ENCODE measurements around the gene LDHD.

LDHD gene

GRCh38 chr16:75088934-75089333, 27.6 kb downstream of the LDHD start:
- ChIA-PET POLR2A (no interaction called here), CTCF (interaction anchor here (1.0 to 3.3 kb wide), 2 partner anchors 13 to 23 kb away, joined by 3 to 17 read pairs; no protein-coding TSS in a partner anchor)
- no peak for DNase-seq (ENCODE audit: extremely low spot score)
- TF ChIP-seq CTCF (IDR thresholded peaks at IDR 0.05; ENCODE audit: control extremely low read depth, extremely low read depth, low read depth, missing control alignments): no peak

GRCh38 chr16:75088216-75088615, 28.4 kb downstream of the LDHD start:
- no peak for DNase-seq (ENCODE audit: extremely low spot score)
- ChIA-PET CTCF (interaction anchor here (1.0 to 3.3 kb wide), 3 partner anchors 12 to 226 kb away, joined by 3 to 17 read pairs (median 3); no protein-coding TSS in a partner anchor), POLR2A (no interaction called here)
- TF ChIP-seq CTCF (IDR thresholded peaks at IDR 0.05; ENCODE audit: control extremely low read depth, extremely low read depth, low read depth, missing control alignments): no peak

GRCh38 chr16:75087375-75087979, 29.1 kb downstream of the LDHD start:
- no peak for DNase-seq (ENCODE audit: extremely low spot score)

GRCh38 chr16:75086688-75087374, 29.7 kb downstream of the LDHD start:
- POLR2A ChIA-PET: no interaction called here
- TF ChIP-seq CTCF (IDR thresholded peaks at IDR 0.05; ENCODE audit: control extremely low read depth, extremely low read depth, low read depth, missing control alignments): no peak
- CTCF ChIA-PET: interaction anchor here (0.8 to 3.3 kb wide), 5 partner anchors 11 to 225 kb away, joined by 3 to 17 read pairs (median 3); no protein-coding TSS in a partner anchor
- DNase-seq (ENCODE audit: extremely low spot score): no peak

More at GRCh38 chr16:75087375-75087979, 29.1 kb downstream of the LDHD start:
- ChIA-PET POLR2A (no interaction called here), CTCF (interaction anchor here (0.8 to 3.3 kb wide), 4 partner anchors 10 to 225 kb away, joined by 3 to 17 read pairs (median 3); no protein-coding TSS in a partner anchor)
- no peak for TF ChIP-seq CTCF (IDR thresholded peaks at IDR 0.05; ENCODE audit: control extremely low read depth, extremely low read depth, low read depth, missing control alignments)

DNA sequence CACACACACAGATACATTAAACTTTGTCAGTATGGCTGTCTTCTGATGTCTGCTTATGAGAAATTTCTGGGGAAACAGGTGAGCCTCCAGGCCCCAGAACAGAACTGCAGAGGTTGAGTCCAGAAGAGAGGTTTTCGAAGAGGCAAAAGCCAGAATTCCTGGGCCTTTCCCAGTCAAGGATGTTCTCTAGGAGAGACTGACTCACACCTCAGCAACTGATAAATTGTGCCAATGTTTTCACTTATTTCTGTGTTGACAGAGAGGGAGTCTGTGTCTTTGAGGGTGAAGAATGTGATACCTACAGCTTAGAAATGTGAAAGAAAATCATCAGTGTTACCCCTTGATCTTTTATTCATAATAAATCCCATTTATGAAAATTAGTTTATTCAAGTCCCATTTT, 30.3 kb downstream of the LDHD start:
- CTCF ChIA-PET: interaction anchor here (0.9 to 3.3 kb wide), 4 partner anchors 13 to 27 kb away, joined by 3 to 17 read pairs (median 3); no protein-coding TSS in a partner anchor
- DNase-seq (ENCODE audit: extremely low spot score): no peak
- POLR2A ChIA-PET: no interaction called here
- no peak for TF ChIP-seq CTCF (IDR thresholded peaks at IDR 0.05; ENCODE audit: control extremely low read depth, extremely low read depth, low read depth, missing control alignments)

DNA sequence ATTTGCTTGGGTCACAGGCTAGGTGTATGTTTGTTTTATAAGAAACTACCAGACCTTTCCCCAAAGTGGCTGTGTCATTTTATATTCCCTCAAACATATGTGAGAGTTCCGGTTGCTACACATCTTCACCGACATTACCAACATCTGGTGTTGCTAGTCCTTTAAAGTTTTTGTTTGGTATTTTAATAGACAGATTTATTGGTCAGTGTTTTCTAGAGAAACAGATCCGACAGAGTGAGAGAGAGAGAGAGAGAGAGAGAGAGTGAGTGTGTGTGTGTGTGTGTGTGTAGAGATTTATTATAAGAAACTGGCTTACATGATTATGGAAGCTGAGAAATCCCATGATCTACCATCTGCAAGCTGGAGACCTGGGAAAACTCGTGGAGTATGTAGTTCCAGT, 31.0 kb downstream of the LDHD start:
- no peak for TF ChIP-seq CTCF (IDR thresholded peaks at IDR 0.05; ENCODE audit: control extremely low read depth, extremely low read depth, low read depth, missing control alignments)
- ChIA-PET POLR2A (no interaction called here), CTCF (interaction anchor here (0.8 to 1.0 kb wide), 2 partner anchors 11 to 13 kb away, joined by 3 read pairs; no protein-coding TSS in a partner anchor)
- no peak for DNase-seq (ENCODE audit: extremely low spot score)

Measured in GM10248 (cell line).